MCF 10A (cell line): ENCODE results near the gene TNS3. TPM values are rescaled to one million over a fixed set of nuclear protein-coding genes. Genes with fewer than 3 reads are reported as not detected.

Source experiments
- BruUV-seq: library from RNA; stranded (reverse); fragments of 400-500 nt; replicated peaks from 2 replicates; lab custom pipeline; 2021; lab: Mats Ljungman, UMichigan
- CTCF ChIA-PET: fragments of 300-600 bp; sonication (Branson Sonifier 250); formaldehyde crosslinking; extraction: SDS; loops from one replicate; lab custom pipeline; 2021; ENCODE audit warnings: antibody characterized with exemption, inconsistent platforms; lab: Yijun Ruan, JAX
- POLR2A ChIA-PET: fragments of 300-600, 350-650 bp; sonication (Branson Sonifier 250); formaldehyde crosslinking; extraction: SDS; loops from one replicate; lab custom pipeline; 2020; ENCODE audit warnings: antibody characterized with exemption, inconsistent platforms; lab: Yijun Ruan, JAX
- DNase-seq: peaks from one replicate; pipeline ENCODE4 v3.0.0-alpha.2; 2018; ENCODE audit not compliant: unreplicated experiment
- H3K27ac Mint-ChIP-seq: one replicate; pipeline ENCODE4 v1.8.0; 2022; ENCODE audit warnings: mild to moderate bottlenecking, low read depth, mixed read lengths; ENCODE audit not compliant: unreplicated experiment
- H3K27me3 Mint-ChIP-seq: one replicate; pipeline ENCODE4 v1.8.0; 2022; ENCODE audit warnings: mixed read lengths; ENCODE audit not compliant: insufficient read depth, unreplicated experiment
- H3K36me3 Mint-ChIP-seq: one replicate; pipeline ENCODE4 v1.8.0; 2022; ENCODE audit warnings: mild to moderate bottlenecking, moderate library complexity, mixed read lengths; ENCODE audit not compliant: insufficient read depth, unreplicated experiment
- H3K4me1 Mint-ChIP-seq: one replicate; pipeline ENCODE4 v1.8.0; 2022; ENCODE audit warnings: mixed read lengths; ENCODE audit not compliant: insufficient read depth, unreplicated experiment
- H3K4me3 Mint-ChIP-seq: one replicate; pipeline ENCODE4 v1.8.0; 2022; ENCODE audit warnings: mild to moderate bottlenecking, moderate library complexity, mixed read lengths; ENCODE audit not compliant: unreplicated experiment
- H3K9me3 Mint-ChIP-seq: one replicate; pipeline ENCODE4 v1.8.0; 2022; ENCODE audit warnings: mixed read lengths; ENCODE audit not compliant: unreplicated experiment
- intact Hi-C: fragments of 100-400 bp; cut with micrococcal nuclease; formaldehyde crosslinking; loops from 2 replicates; pipeline ENCODE4 v1.14.1; 2022
- total RNA-seq: library from RNA; stranded (reverse); gene quantifications from 2 replicates; pipeline ENCODE4 v1.2.3, GENCODE V29; 2022
- TF ChIP-seq, protein P1 (sequence below): fragments of 200-600 bp; IDR thresholded peaks from one replicate; pipeline ENCODE4 v1.8.0; 2022; ENCODE audit warnings: antibody characterized with exemption, mild to moderate bottlenecking; ENCODE audit not compliant: unreplicated experiment

Gene TNS3
- total RNA-seq, 1 experiment from 2014 or later, result 30.1 TPM

DNA sequence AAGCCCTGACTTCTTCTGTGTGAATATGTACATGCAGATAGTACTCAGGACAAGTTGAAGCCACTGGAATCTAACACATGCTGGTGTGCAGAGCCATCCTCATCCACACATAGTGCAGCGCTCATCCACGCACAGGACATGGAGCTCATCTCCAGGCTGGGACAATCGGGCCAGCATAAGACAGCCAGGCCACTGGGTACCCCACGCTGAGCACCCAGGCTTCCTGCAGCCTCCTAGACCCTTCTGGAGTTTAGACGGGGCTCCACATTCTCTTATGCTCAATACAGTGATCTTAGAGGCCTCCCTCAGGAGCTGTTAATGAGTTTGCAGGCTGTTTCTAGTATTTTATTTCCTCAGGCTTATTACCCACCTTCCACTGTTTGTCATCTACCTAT, 238.9 kb downstream of the TNS3 start:
- DNase-seq, result no peak
- Mint-ChIP-seq H3K9me3 (no peaks in the 10 kb centered on the region), H3K36me3 (peaks cover 42% of the 10 kb centered on the region), H3K4me3 (no peak overlapping the region), H3K27ac (peak overlapping the region; percentile 16), H3K4me1 (peaks cover under 1% of the 10 kb centered on the region), H3K27me3 (no peaks in the 10 kb centered on the region)
- BruUV-seq, result no TSS peak
- TF ChIP-seq, protein P1, sequence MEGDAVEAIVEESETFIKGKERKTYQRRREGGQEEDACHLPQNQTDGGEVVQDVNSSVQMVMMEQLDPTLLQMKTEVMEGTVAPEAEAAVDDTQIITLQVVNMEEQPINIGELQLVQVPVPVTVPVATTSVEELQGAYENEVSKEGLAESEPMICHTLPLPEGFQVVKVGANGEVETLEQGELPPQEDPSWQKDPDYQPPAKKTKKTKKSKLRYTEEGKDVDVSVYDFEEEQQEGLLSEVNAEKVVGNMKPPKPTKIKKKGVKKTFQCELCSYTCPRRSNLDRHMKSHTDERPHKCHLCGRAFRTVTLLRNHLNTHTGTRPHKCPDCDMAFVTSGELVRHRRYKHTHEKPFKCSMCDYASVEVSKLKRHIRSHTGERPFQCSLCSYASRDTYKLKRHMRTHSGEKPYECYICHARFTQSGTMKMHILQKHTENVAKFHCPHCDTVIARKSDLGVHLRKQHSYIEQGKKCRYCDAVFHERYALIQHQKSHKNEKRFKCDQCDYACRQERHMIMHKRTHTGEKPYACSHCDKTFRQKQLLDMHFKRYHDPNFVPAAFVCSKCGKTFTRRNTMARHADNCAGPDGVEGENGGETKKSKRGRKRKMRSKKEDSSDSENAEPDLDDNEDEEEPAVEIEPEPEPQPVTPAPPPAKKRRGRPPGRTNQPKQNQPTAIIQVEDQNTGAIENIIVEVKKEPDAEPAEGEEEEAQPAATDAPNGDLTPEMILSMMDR, result no peak
- intact Hi-C loops, result no loop called here
- POLR2A ChIA-PET, result interaction anchor here (0.9 kb wide), 1 partner anchor 18 kb away, joined by 3 read pairs; no protein-coding TSS in a partner anchor
- CTCF ChIA-PET, result no interaction called here

DNA sequence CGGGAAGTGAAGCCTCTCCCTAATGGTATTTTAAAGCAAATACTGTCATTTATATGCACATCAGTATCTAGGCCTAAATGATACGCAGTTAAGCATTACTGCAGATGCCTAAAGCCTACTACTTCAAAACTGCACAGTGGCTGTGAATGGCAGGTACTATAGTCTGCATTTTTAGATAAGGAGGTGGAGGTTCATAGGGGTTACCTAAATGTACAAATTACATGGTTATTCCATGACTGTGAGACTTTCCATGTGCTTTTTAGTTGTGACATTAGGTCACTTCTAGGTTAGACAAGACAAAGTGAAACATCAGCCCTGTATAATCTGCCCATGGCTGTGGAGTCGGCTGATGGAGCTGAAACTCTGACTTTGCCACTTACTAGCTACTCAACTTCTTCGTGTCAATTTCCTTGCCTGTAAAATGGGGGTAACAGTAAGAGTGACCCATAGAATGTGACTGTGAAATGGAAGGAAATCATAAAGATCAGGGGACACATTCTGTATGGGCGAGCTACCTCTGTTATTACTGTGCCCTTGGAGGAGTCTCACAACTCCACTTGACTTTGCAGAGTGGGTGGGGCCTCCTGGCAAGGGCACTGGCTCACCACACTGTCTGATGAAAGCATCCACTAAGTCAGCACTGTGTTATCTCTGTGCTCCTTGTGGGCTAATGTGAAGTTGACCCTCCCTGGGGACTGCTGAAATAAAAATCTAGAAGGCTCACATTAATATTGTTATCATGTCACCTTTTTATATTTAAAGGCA, 239.4 kb downstream of the TNS3 start:
- no TSS peak for BruUV-seq
- ChIA-PET CTCF (no interaction called here), POLR2A (no interaction called here)
- Mint-ChIP-seq H3K9me3 (no peaks in the 10 kb centered on the region), H3K36me3 (peaks cover 37% of the 10 kb centered on the region), H3K4me1 (peaks cover 7% of the 10 kb centered on the region), H3K27ac (no peak overlapping the region), H3K27me3 (no peaks in the 10 kb centered on the region), H3K4me3 (no peak overlapping the region)
- intact Hi-C loops, result no loop called here
- DNase-seq, result no peak
- TF ChIP-seq, protein P1, result no peak

DNA sequence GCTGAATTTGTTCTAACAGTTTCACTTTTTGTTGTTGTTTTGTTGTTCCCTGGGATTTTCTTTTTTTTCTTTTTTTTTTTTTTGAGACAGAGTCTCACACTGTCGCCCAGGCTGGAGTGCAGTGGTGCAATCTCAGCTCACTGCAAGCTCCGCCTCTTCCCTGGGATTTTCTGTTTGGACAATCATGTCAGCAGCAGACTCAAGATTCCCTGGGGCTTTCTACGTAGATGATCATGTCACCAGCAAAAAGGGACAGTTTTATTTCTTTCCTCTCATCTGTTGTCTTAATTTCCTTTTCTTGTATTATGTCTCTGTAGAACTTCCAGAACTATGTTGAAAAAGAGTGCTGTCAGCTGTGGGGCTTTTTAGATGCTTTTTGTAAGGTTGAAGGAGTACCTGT, 241.4 kb downstream of the TNS3 start:
- DNase-seq, result no peak
- no TSS peak for BruUV-seq
- TF ChIP-seq, protein P1, result no peak
- intact Hi-C loops, result no loop called here
- Mint-ChIP-seq H3K4me3 (no peak overlapping the region), H3K9me3 (no peaks in the 10 kb centered on the region), H3K4me1 (peaks cover 26% of the 10 kb centered on the region), H3K36me3 (peaks cover 38% of the 10 kb centered on the region), H3K27ac (no peak overlapping the region), H3K27me3 (no peaks in the 10 kb centered on the region)
- POLR2A ChIA-PET, result no interaction called here
- CTCF ChIA-PET, result interaction anchor here (0.6 to 1.5 kb wide), 3 partner anchors 10 to 649 kb away, joined by 3 to 6 read pairs (median 3); no protein-coding TSS in a partner anchor

DNA sequence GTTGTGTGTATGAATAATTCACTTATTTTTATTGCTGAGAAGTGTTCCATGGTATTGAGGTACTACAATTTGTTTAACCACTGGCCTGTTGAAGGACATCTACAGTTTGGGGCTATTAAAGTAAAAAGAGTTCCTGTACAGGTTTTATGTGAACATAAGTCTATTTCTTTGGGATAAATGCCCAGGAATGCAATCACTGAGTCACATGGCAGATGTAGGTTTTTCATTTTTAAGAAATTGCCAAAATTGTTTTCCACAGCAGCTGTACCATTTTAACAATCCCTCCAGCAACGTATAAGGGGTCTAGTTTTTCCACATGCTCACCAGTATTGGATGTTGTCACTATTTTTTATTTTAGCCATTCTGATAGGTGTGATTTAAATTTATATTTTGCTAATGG, 243.9 kb downstream of the TNS3 start:
- peak; percentile 17 for DNase-seq
- Mint-ChIP-seq H3K27me3 (no peaks in the 10 kb centered on the region), H3K27ac (peak overlapping the region; percentile 2), H3K4me1 (peaks cover 27% of the 10 kb centered on the region), H3K36me3 (peaks cover 27% of the 10 kb centered on the region), H3K9me3 (no peaks in the 10 kb centered on the region), H3K4me3 (no peak overlapping the region)
- CTCF ChIA-PET, result interaction anchor here (0.7 to 2.1 kb wide), 2 partner anchors 72 to 1798 kb away, joined by 3 to 10 read pairs; no protein-coding TSS in a partner anchor
- intact Hi-C loops, result loop anchor here (5.0 kb wide), 2 partner anchors 46 to 69 kb away; no protein-coding TSS in a partner anchor
- TF ChIP-seq, protein P1, result no peak
- POLR2A ChIA-PET, result interaction anchor here (0.7 kb wide), 1 partner anchor 18 kb away, joined by 3 read pairs; no protein-coding TSS in a partner anchor
- no TSS peak for BruUV-seq
